K562 (cell line): ENCODE results near the gene MTMR3. TPM values are rescaled to one million over a fixed set of nuclear protein-coding genes. Genes with fewer than 3 reads are reported as not detected.
A peak's percentile ranks its signal among the peaks of the same experiment; 100 is the strongest.

ENCODE experiments used
- EP300 ChIP-seq: IDR thresholded peaks from 2 replicates; pipeline ENCODE4 v1.6.1; 2012; ENCODE audit warnings: low read length, improper control_type of control experiment
- FOXA1 ChIP-seq: fragments of 450-650 bp; IDR thresholded peaks from 2 replicates; pipeline ENCODE4 v1.6.1; 2016; ENCODE audit warnings: mild to moderate bottlenecking, borderline replicate concordance
- KLF10 ChIP-seq: fragments of 250-450 bp; sonication (Bioruptor Pico); IDR thresholded peaks from 2 replicates; pipeline ENCODE4 v1.6.1; 2021; ENCODE audit warnings: matching md5 sums
- L3MBTL2 ChIP-seq: fragments of 450-650 bp; IDR thresholded peaks from 2 replicates; pipeline ENCODE4 v1.6.1; 2016; ENCODE audit warnings: mild to moderate bottlenecking, moderate library complexity
- NFYB ChIP-seq: IDR thresholded peaks from 2 replicates; pipeline ENCODE4 v1.6.1; 2011; ENCODE audit warnings: mild to moderate bottlenecking, moderate library complexity; ENCODE audit not compliant: insufficient read length; ENCODE audit errors: extremely low read depth
- PTRF ChIP-seq: fragments of 450-650 bp; IDR thresholded peaks from 2 replicates; pipeline ENCODE4 v1.6.1; 2016; ENCODE audit warnings: mild to moderate bottlenecking, missing genetic modification characterization, missing compliant biosample characterization
- RNF2 ChIP-seq: sonication (generic); IDR thresholded peaks from 2 replicates; pipeline ENCODE4 v1.6.1; 2016
- TCF15 ChIP-seq: fragments of 250-450 bp; sonication (Bioruptor Pico); IDR thresholded peaks from 2 replicates; pipeline ENCODE4 v1.8.0; 2022; ENCODE audit warnings: moderate library complexity, mild to moderate bottlenecking, inconsistent platforms
- ZNF408 ChIP-seq: fragments of 250-450 bp; sonication (Bioruptor Pico); IDR thresholded peaks from 2 replicates; pipeline ENCODE4 v1.4.0; 2020; ENCODE audit warnings: low read depth, mild to moderate bottlenecking, moderate library complexity
- ZNF511 ChIP-seq: sonication (generic); formaldehyde crosslinking; IDR thresholded peaks from 2 replicates; pipeline ENCODE4 v1.8.0; 2022; ENCODE audit warnings: mild to moderate bottlenecking, missing genetic modification reagents
- polyA plus RNA-seq, 8 experiments: library from polyadenylated mRNA; depleted of rRNA in 4 of 8; stranded (reverse) in 5 of 8; unstranded in 3 of 8; fragments of >200 nt; fragmentation: Nextera tagmentation in 2 of 8; fragmentation: Illumina TruSeq in 1 of 8; extraction: Ambion mirVana in 2 of 8; extraction: Trizol in 1 of 8; gene quantifications; 2 replicates each; pipeline versions ENCODE4 v1.2.1 to v1.2.3, GENCODE V29; 2011 to 2014; ENCODE audit warnings: inconsistent platforms in 1 of 8, missing spikeins in 1 of 8
- total RNA-seq, 7 experiments: library from RNA; depleted of rRNA in 6 of 7; stranded (reverse); fragments of >200 nt in 6 of 7; fragmentation: Illumina TruSeq in 2 of 7; extraction: Trizol in 2 of 7; gene quantifications; 2 replicates each; pipeline versions ENCODE4 v1.2.1 to v1.2.3, GENCODE V29; 2011 to 2021; ENCODE audit warnings: low replicate concordance in 1 of 7
- TF ChIP-seq, protein P1 (sequence below): IDR thresholded peaks from 3 replicates; pipeline ENCODE4 v1.6.1; 2011; ENCODE audit warnings: borderline replicate concordance, mild to moderate bottlenecking, moderate library complexity; ENCODE audit not compliant: insufficient read length; ENCODE audit errors: extremely low read depth
- TF ChIP-seq, protein P2 (sequence below): sonication (generic); formaldehyde crosslinking; IDR thresholded peaks from 2 replicates; pipeline ENCODE4 v1.8.1; 2023; ENCODE audit warnings: missing genetic modification reagents, mild to moderate bottlenecking, borderline replicate concordance
- TF ChIP-seq, protein P3 (sequence below): sonication (generic); formaldehyde crosslinking; IDR thresholded peaks from 2 replicates; pipeline ENCODE4 v1.8.1; 2022; ENCODE audit warnings: missing genetic modification reagents
- TF ChIP-seq, protein P4 (sequence below): fragments of 450-650 bp; IDR thresholded peaks from 2 replicates; pipeline ENCODE4 v1.6.1; 2018; ENCODE audit not compliant: partially characterized antibody

MTMR3 gene
- total and polyA plus RNA-seq, 9 of the 15 experiments (the other 6 are each of a cell fraction or from before 2014, with no cell fraction given): 1.6 to 13.7 (median 7.9) TPM

DNA sequence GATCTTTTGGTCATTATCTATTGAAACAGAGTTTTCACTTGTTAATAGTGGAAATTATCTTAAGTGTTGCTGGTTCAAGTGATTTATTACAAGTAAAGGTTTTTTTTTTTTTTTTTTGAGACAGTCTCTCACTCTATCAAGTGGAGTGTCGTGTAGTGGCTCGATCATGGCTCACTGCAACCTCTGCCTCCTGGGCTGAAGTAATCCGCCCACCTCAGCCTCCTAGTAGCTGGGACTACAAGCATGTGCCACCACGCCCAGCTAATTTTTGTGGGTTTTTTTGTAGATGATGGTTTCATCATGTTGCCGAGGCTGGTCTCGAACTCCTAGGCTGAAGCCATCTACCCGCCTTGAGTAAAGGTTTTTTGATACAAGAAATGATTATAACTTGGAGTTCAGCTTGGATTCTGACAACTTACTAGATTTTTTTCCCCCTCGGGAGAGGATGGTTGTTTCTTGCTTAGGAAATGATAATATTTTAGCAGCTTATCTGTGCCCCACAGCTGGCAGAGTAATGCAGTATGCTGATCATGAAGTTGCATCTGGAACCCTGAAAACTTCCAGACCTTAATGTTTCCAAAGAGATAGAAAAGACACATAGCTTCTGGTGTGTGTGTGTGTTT, 68.9 kb downstream of the MTMR3 start (continued):
- TF ChIP-seq TCF15 (CRISPR knock-in tag): no peak
- no peak for TF ChIP-seq ZNF408 (CRISPR knock-in tag)
- TF ChIP-seq, protein P1, sequence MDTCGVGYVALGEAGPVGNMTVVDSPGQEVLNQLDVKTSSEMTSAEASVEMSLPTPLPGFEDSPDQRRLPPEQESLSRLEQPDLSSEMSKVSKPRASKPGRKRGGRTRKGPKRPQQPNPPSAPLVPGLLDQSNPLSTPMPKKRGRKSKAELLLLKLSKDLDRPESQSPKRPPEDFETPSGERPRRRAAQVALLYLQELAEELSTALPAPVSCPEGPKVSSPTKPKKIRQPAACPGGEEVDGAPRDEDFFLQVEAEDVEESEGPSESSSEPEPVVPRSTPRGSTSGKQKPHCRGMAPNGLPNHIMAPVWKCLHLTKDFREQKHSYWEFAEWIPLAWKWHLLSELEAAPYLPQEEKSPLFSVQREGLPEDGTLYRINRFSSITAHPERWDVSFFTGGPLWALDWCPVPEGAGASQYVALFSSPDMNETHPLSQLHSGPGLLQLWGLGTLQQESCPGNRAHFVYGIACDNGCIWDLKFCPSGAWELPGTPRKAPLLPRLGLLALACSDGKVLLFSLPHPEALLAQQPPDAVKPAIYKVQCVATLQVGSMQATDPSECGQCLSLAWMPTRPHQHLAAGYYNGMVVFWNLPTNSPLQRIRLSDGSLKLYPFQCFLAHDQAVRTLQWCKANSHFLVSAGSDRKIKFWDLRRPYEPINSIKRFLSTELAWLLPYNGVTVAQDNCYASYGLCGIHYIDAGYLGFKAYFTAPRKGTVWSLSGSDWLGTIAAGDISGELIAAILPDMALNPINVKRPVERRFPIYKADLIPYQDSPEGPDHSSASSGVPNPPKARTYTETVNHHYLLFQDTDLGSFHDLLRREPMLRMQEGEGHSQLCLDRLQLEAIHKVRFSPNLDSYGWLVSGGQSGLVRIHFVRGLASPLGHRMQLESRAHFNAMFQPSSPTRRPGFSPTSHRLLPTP: peak; percentile 48
- TF ChIP-seq FOXA1: no peak
- TF ChIP-seq, protein P2, sequence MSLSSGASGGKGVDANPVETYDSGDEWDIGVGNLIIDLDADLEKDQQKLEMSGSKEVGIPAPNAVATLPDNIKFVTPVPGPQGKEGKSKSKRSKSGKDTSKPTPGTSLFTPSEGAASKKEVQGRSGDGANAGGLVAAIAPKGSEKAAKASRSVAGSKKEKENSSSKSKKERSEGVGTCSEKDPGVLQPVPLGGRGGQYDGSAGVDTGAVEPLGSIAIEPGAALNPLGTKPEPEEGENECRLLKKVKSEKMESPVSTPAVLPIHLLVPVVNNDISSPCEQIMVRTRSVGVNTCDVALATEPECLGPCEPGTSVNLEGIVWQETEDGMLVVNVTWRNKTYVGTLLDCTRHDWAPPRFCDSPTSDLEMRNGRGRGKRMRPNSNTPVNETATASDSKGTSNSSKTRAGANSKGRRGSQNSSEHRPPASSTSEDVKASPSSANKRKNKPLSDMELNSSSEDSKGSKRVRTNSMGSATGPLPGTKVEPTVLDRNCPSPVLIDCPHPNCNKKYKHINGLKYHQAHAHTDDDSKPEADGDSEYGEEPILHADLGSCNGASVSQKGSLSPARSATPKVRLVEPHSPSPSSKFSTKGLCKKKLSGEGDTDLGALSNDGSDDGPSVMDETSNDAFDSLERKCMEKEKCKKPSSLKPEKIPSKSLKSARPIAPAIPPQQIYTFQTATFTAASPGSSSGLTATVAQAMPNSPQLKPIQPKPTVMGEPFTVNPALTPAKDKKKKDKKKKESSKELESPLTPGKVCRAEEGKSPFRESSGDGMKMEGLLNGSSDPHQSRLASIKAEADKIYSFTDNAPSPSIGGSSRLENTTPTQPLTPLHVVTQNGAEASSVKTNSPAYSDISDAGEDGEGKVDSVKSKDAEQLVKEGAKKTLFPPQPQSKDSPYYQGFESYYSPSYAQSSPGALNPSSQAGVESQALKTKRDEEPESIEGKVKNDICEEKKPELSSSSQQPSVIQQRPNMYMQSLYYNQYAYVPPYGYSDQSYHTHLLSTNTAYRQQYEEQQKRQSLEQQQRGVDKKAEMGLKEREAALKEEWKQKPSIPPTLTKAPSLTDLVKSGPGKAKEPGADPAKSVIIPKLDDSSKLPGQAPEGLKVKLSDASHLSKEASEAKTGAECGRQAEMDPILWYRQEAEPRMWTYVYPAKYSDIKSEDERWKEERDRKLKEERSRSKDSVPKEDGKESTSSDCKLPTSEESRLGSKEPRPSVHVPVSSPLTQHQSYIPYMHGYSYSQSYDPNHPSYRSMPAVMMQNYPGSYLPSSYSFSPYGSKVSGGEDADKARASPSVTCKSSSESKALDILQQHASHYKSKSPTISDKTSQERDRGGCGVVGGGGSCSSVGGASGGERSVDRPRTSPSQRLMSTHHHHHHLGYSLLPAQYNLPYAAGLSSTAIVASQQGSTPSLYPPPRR: no peak
- TF ChIP-seq KLF10: no peak
- TF ChIP-seq L3MBTL2: peak; percentile 49; the same call in 1 of the 2 replicates
- TF ChIP-seq RNF2: no peak
- TF ChIP-seq ZNF511: no peak
- TF ChIP-seq EP300: peak; percentile 94
- TF ChIP-seq, protein P3, sequence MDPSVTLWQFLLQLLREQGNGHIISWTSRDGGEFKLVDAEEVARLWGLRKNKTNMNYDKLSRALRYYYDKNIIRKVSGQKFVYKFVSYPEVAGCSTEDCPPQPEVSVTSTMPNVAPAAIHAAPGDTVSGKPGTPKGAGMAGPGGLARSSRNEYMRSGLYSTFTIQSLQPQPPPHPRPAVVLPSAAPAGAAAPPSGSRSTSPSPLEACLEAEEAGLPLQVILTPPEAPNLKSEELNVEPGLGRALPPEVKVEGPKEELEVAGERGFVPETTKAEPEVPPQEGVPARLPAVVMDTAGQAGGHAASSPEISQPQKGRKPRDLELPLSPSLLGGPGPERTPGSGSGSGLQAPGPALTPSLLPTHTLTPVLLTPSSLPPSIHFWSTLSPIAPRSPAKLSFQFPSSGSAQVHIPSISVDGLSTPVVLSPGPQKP (CRISPR knock-in tag): no peak
- no peak for TF ChIP-seq PTRF (tag)
- TF ChIP-seq, protein P4, sequence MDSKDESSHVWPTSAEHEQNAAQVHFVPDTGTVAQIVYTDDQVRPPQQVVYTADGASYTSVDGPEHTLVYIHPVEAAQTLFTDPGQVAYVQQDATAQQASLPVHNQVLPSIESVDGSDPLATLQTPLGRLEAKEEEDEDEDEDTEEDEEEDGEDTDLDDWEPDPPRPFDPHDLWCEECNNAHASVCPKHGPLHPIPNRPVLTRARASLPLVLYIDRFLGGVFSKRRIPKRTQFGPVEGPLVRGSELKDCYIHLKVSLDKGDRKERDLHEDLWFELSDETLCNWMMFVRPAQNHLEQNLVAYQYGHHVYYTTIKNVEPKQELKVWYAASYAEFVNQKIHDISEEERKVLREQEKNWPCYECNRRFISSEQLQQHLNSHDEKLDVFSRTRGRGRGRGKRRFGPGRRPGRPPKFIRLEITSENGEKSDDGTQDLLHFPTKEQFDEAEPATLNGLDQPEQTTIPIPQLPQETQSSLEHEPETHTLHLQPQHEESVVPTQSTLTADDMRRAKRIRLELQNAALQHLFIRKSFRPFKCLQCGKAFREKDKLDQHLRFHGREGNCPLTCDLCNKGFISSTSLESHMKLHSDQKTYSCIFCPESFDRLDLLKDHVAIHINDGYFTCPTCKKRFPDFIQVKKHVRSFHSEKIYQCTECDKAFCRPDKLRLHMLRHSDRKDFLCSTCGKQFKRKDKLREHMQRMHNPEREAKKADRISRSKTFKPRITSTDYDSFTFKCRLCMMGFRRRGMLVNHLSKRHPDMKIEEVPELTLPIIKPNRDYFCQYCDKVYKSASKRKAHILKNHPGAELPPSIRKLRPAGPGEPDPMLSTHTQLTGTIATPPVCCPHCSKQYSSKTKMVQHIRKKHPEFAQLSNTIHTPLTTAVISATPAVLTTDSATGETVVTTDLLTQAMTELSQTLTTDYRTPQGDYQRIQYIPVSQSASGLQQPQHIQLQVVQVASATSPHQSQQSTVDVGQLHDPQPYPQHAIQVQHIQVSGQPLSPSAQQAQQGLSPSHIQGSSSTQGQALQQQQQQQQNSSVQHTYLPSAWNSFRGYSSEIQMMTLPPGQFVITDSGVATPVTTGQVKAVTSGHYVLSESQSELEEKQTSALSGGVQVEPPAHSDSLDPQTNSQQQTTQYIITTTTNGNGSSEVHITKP: peak; percentile 90
- no peak for TF ChIP-seq NFYB
